HEK293 (cell line): ENCODE results near the gene NATD1.

Source experiments
- BCL11A ChIP-seq: fragments of 450-650 bp; formaldehyde crosslinking; IDR thresholded peaks from 2 replicates; pipeline ENCODE4 v1.5.1; 2016; ENCODE audit warnings: low read depth, missing biosample characterization, missing genetic modification characterization
- CTCF ChIP-seq: fragments of 450-650 bp; formaldehyde crosslinking; IDR thresholded peaks from 2 replicates; pipeline ENCODE4 v1.5.1; 2016; ENCODE audit warnings: missing biosample characterization, missing genetic modification characterization
- ZBTB17 ChIP-seq: fragments of 450-650 bp; formaldehyde crosslinking; IDR thresholded peaks from 2 replicates; pipeline ENCODE4 v1.5.1; 2016; ENCODE audit warnings: missing biosample characterization, missing genetic modification characterization
- ZNF513 ChIP-seq: fragments of 450-650 bp; IDR thresholded peaks from 2 replicates; pipeline ENCODE4 v1.5.1; 2018; ENCODE audit warnings: missing biosample characterization, missing genetic modification characterization

GRCh38 chr17:21291357-21291756 is 38.1 kb upstream of the NATD1 start:
- no peak for TF ChIP-seq CTCF
- TF ChIP-seq ZBTB17 (tag by site-specific recombination) = no peak
- no peak for TF ChIP-seq BCL11A (tag by site-specific recombination)
- TF ChIP-seq ZNF513 (tag by site-specific recombination) = no peak
